Stimulated activated CD8-positive, alpha-beta memory T cell treated with anti-CD3 and anti-CD28 coated beads, Interleukin-12 subunit alpha, Interleukin-12 subunit beta, amount 100 ng/mL, for 24 hours (primary cell): Measurements from ENCODE around the gene RASGRF2.
"Not testable (repeated sequence)": the region's sequence is repeated elsewhere in the genome, so short reads cannot be mapped to it uniquely, and the experiment has no call there.

Experiments used
- DNase-seq: peaks from one replicate; pipeline ENCODE4 v3.0.0-alpha.2; 2020; ENCODE audit errors: extremely low read depth

RASGRF2 gene

GRCh38 chr5:81069990-81070389 is 109.8 kb downstream of the RASGRF2 start:
- no peak for DNase-seq

- no peak for DNase-seq
These were observed 110.5 kb downstream of the RASGRF2 start for GRCh38 chr5:81070571-81071255.

GRCh38 chr5:81075041-81075440 is 114.9 kb downstream of the RASGRF2 start:
- DNase-seq: no peak

- DNase-seq: no peak
These were observed 116.9 kb downstream of the RASGRF2 start for GRCh38 chr5:81077105-81077504.

GRCh38 chr5:81078930-81079329 is 118.8 kb downstream of the RASGRF2 start:
- no peak for DNase-seq

- no peak for DNase-seq
These were observed 120.8 kb downstream of the RASGRF2 start for GRCh38 chr5:81080809-81081460.

GRCh38 chr5:81081461-81081835 is 121.3 kb downstream of the RASGRF2 start:
- no peak for DNase-seq

GRCh38 chr5:81086881-81087281 is 126.7 kb downstream of the RASGRF2 start:
- no peak for DNase-seq

GRCh38 chr5:81091199-81091598 is 131.0 kb downstream of the RASGRF2 start:
- no peak for DNase-seq

GRCh38 chr5:81093536-81094196 is 133.5 kb downstream of the RASGRF2 start:
- no peak for DNase-seq

- no peak for DNase-seq
These were observed 135.7 kb downstream of the RASGRF2 start for GRCh38 chr5:81095835-81096234.

- DNase-seq: no peak
These were observed 137.6 kb downstream of the RASGRF2 start for GRCh38 chr5:81097713-81098112.

GRCh38 chr5:81105261-81105877 is 145.2 kb downstream of the RASGRF2 start:
- DNase-seq: no peak

- DNase-seq: no peak
These were observed 155.1 kb downstream of the RASGRF2 start for GRCh38 chr5:81115261-81115660.

GRCh38 chr5:81117566-81117965 is 157.4 kb downstream of the RASGRF2 start:
- no peak for DNase-seq

- DNase-seq: no peak
These were observed 161.1 kb downstream of the RASGRF2 start for GRCh38 chr5:81121273-81121672.

- no peak for DNase-seq
These were observed 161.9 kb downstream of the RASGRF2 start for GRCh38 chr5:81121836-81122630.

- DNase-seq: not testable (repeated sequence)
These were observed 164.5 kb downstream of the RASGRF2 start for GRCh38 chr5:81124689-81125088.

- no peak for DNase-seq
These were observed 165.8 kb downstream of the RASGRF2 start for GRCh38 chr5:81125959-81126358.

- no peak for DNase-seq
These were observed 168.3 kb downstream of the RASGRF2 start for GRCh38 chr5:81128416-81128815.

- no peak for DNase-seq
These were observed 172.2 kb downstream of the RASGRF2 start for GRCh38 chr5:81132381-81132780.

- no peak for DNase-seq
These were observed 173.9 kb downstream of the RASGRF2 start for GRCh38 chr5:81134066-81134465.
